Measurements from ENCODE around the gene COX7A1. TPM values are rescaled to one million over a fixed set of nuclear protein-coding genes. Genes with fewer than 3 reads are reported as not detected.

COX7A1 gene
- polyA plus RNA-seq, 3 donors: 24.3 to 28.2 (median 26.4) TPM

DNA sequence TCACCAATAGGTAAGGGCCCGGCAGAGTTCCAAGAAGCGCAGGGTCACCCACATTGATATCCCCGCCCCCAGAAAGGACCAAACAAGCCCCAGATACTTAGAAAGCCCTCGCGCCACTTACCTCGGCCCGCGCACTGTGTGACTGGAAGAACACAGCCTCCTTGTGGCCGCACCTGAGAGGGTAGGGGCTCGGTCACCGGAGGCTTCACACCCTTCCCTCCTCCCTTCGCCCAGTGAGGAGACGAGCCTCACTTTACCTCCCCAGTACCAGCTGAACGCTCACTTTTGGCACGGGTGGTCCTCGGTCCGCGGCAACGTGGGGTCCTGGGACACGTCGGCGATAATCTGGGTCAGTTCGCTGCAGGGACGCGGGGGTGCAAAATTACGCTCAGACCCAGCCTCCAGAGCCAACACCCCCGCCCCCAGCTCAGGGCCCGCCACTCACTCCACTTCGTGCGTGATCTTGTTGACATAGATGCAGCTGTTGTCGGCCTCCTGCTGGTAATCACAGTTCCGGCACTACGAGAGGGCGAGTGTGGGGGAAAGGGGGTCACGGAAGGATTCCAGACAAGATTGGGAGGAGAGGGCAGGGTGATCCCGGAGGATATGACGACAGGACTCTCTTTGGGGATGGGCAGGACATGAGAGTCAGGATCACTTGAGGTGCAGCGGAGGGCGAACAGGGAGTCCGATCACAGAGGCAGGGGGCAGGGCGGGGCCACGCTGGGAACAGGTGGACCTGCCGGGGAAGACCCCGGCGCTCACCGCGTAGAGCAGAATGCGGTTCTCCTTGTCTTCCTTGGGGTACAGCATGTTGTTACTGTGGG, 38.1 kb downstream of the COX7A1 start:
- no peak for DNase-seq (ENCODE audit: low read depth in 3 of 3, low spot score in 2 of 3)

DNA sequence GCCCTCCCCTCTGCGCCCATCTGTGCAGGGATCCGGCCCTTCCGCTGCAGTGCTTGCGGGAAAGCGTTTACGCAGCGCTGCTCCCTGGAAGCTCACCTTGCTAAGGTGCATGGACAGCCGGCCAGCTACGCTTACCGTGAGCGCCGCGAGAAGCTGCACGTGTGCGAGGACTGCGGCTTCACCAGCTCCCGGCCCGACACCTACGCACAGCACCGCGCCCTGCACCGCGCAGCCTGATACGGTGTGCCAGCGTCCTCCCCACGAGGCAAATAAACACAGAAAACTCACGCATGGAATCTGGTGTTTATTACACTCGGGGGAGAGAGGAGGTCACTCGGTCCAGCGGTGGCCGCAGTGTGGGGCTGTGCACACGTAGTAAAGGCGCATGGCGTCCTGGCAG, 38.8 kb downstream of the COX7A1 start:
- DNase-seq (ENCODE audit: low read depth in 3 of 3, low spot score in 2 of 3): no peak

DNA sequence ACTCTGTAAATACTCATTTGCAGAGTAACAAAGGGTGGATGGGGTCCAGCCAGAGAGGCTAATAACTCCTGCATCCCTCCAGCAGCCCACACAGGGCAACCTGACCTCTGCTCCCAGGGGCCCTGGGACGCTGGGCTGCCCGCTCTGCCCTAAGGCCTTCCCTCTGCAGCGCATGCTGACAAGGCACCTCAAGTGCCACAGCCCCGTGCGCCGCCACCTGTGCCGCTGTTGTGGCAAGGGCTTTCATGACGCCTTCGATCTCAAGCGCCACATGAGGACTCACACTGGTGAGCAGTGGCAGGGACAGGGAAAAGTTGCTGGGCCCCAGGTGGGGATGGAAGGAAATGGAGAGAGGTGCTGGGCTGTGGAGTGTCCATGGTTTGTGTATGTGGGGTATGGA, 39.6 kb downstream of the COX7A1 start:
- DNase-seq (ENCODE audit: low read depth in 3 of 3, low spot score in 2 of 3): no peak

DNA sequence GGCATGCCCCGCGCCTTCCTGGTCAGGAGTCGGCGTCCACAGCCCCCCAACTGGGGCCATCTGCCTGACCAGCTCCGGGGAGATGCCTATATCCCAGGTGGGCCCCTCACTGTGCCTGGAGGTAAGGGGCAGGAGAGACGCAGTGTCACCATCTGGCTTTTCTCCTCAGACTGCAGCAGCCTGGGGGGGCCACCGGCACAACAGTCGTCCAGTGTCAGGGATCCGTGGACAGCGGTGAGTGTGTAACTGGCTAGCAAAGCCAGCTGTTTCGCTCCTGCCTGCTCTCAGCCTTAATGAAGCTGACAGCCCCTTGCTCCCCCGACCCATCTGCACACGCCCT, 41.1 kb downstream of the COX7A1 start:
- DNase-seq (ENCODE audit: low read depth in 3 of 3, low spot score in 2 of 3): no peak

DNA sequence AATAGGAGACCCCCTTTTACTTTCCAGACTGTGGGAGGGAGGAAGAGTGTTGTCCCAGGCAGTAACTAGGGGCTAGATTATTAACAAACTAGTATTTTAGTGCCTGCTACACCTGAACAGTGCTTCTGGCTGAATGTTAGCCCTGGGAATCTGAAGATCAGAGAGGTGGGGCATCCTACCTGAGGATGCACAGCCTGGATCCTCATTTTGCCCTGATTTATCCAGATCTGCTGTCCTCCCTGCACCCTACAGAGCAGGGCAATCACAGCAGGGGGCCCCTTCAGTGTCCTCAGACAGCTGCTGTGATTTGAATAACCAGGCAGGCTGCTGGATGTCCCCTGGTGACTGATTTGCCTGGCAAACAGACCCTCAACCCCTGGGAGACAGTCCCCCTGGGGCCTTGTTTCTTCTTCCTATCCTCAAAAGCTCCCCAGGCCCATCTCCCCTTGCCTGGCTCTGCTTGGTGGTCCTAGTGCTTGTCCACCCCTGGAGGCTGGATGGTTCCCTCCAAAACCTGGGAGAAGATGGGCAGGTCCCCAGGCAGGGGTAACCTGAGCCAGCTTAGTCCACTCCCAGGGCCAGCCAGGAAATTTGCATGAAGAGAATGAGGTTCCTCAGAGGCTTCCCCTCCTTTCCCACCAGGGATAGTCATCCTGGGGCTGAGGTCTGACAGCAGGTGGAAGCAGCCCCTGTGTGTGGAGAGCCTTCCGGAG, 41.6 kb downstream of the COX7A1 start, which contains the start of gene OVOL3:
Gene OVOL3, plus strand, starts transcription at position 657 of the 713 bp plus-strand sequence. CDS start 60 bp downstream, outside the sequence.
- DNase-seq (ENCODE audit: low read depth in 3 of 3, low spot score in 2 of 3): no peak

DNA sequence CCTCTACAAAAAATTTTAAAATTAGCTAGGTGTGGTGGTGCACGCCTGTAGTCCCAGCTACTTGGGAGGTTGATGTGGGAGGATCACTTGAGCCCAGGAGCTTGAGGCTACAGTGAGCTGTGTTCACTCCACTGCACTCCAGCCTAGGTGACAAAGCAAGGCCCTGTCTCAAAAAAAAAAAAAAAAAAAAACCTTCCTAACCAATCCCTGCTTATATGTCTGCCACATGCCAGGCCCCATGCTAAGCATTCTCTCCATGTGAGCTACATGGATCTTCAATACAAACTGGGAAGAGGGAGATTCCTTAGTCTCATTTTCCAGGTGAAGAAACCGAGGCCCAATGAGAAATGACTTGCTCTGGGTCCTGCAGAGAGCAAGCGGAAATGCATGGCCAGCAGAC, 43.6 kb downstream of the COX7A1 start:
- no peak for DNase-seq (ENCODE audit: low read depth in 3 of 3, low spot score in 2 of 3)

DNA sequence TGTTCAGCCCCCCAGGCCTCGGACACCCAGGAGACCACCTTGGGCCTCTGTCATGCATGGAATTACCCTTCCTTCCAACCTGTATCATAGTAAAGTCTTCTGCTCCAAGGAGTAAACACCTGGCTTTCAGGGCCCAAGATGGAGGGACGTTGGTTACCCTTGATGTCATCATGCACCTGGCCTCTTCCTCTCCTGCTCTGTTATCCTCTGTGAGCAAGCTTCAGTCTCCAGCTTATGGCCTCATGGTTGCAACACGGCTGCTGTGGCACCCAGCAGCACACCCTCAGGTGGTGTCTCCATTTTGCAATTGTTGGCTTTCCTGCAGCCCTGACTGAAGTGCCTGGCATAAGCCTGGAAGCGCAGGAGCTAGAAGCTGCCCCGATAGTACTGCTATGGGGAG, 45.3 kb downstream of the COX7A1 start:
- DNase-seq (ENCODE audit: low read depth in 3 of 3, low spot score in 2 of 3): no peak

DNA sequence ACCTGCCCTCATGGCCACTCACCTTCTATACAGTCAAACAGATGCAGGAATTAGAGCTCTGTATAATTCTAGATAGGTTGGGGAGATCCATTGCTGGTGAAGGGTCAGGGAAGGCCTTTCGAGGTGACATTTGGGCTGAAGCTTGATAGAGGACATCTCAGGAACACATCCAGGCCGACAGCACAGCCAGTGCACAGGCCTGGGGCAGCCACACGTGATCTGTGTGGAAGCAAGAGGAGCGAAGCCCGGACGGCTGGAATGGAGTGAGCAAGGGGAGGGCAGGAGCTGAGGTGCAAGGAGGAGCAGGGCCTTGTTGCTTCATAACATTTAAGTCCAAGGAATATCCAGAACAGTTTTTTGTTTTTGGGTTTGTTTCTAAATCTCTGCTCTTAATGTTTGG, 45.8 kb downstream of the COX7A1 start:
- DNase-seq (ENCODE audit: low read depth in 3 of 3, low spot score in 2 of 3): no peak

DNA sequence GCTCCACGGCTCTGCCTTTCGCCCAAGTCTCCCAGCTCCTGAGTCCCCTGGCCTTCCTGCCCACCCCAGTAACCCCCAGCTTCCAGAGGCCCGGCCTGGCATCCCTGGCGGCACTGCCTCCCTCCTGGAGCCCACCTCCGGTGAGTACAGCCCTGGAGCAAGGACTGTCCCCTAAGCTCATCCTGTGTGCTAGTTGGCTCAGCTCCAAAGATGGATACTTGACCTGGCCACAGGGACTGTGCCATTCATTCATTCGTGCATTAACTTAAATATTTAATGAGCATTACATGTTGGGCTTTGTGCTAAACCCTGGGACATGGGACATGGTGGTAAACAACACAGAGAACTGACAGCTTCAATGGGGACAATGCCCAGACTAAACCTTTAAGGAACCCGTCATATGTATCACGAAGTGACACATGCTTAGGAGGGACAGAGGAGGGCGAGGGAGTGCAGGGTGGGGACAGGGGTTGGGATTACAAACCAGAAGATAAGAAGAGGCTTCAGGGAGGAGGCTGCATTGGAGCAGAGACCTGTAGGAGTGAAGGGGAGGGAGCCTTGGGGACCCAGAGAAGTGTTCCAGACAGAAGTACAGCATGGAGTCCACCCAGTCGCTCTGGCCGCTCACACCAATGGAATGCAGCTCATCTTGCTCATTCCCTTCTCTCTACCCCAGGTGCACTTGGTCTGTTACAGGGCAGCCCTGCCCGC, 48.2 kb downstream of the COX7A1 start:
- DNase-seq (ENCODE audit: low read depth in 3 of 3, low spot score in 2 of 3): no peak

DNA sequence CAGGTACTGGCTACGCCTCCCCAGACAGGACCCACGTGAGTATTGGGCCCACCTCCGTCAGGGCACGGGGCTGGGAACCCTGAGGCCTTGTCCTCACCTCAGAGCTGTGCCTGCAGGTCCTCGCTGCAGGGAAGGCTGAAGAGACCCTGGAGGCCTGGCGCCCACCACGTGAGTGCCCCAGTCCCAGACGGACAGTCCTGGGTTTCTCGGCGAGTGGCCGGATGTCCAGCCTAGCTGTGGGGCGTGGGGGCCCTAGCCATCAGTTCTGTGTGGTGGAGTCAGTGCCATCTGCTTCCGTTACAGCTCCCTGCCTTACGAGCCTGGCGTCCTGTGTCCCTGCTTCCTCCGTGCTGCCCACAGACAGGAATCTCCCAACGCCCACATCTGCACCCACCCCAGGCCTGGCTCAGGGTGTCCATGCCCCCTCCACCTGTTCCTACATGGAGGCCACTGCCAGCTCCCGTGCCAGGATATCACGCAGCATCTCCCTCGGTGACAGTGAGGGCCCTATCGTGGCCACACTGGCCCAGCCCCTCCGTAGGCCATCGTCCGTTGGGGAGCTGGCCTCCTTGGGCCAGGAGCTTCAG, 49.1 kb downstream of the COX7A1 start:
- no peak for DNase-seq (ENCODE audit: low read depth in 3 of 3, low spot score in 2 of 3)

DNA sequence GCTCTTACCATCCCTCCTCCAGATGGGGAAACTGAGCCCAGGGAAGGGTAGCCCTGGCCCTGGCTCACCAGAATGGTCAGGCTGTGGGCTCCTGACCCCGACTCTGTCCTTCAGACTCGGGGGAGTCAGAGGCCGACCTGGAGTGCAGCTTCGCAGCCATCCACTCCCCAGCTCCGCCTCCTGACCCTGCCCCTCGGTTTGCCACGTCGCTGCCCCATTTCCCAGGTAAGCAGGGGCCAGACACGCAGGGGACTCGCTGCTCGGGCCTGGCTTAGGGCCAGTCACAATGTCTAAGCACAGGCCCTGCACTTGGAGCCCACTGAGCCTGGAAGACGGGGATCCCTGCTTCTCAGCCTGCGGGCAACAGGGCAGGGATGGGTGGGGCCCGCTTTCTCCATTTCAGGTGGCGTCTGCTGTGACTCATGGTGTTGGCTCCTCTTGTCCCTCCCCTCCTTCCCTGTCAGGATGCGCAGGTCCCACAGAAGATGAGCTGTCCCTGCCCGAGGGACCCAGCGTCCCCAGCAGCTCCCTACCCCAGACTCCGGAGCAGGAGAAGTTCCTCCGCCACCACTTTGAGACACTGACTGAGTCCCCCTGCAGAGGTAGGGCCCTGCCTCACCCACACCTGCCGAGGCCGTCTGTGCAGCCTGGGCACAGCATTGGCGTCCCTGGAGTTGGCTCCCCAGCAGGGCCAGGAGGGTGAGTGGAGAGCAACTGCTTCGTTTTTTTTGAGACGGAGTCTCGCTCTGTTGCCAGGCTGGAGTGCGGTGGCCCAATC, 50.5 kb downstream of the COX7A1 start:
- no peak for DNase-seq (ENCODE audit: low read depth in 3 of 3, low spot score in 2 of 3)

Other genes with a start within 250 kb of the COX7A1 start
- gene HCST, start 249.9 kb downstream of the COX7A1 start, polyA plus RNA-seq (ENCODE audit: insufficient read length in 3 of 3): 1 to 10 TPM; 2.7 to 3.2 (median 2.8) TPM
- gene TYROBP, start 244.2 kb downstream of the COX7A1 start, polyA plus RNA-seq (ENCODE audit: insufficient read length in 3 of 3): 10 to 100 TPM in 2 of 3 donors, 1 to 10 TPM in 1; 6.3 to 10.5 (median 10.3) TPM
- 1 to 10 TPM; 7.1 to 8.3 (median 7.4) TPM for gene LRFN3, start 216.1 kb downstream of the COX7A1 start, polyA plus RNA-seq (ENCODE audit: insufficient read length in 3 of 3)
- 10 to 100 TPM; 11.2 to 12.0 (median 11.7) TPM for gene SDHAF1, start 157.3 kb downstream of the COX7A1 start, polyA plus RNA-seq (ENCODE audit: insufficient read length in 3 of 3)
- 10 to 100 TPM in 1 of 3 donors, 1 to 10 TPM in 2; 9.8 to 10.1 (median 9.9) TPM for gene SYNE4, start 143.6 kb downstream of the COX7A1 start, polyA plus RNA-seq (ENCODE audit: insufficient read length in 3 of 3)
- gene ALKBH6, start 138.2 kb downstream of the COX7A1 start, polyA plus RNA-seq (ENCODE audit: insufficient read length in 3 of 3): 10 to 100 TPM; 13.7 to 15.9 (median 15.5) TPM
- 10 to 100 TPM; 47.2 to 49.8 (median 48.5) TPM for gene CLIP3, start 119.6 kb downstream of the COX7A1 start, polyA plus RNA-seq (ENCODE audit: insufficient read length in 3 of 3)
- 10 to 100 TPM in 1 of 3 donors, 1 to 10 TPM in 2; 8.7 to 10.8 (median 9.3) TPM for gene THAP8, start 98.2 kb downstream of the COX7A1 start, polyA plus RNA-seq (ENCODE audit: insufficient read length in 3 of 3)
- gene WDR62, start 97.5 kb downstream of the COX7A1 start, polyA plus RNA-seq (ENCODE audit: insufficient read length in 3 of 3): 1 to 10 TPM; 4.0 to 4.7 (median 4.1) TPM
- gene OVOL3, start 41.3 kb downstream of the COX7A1 start, polyA plus RNA-seq (ENCODE audit: insufficient read length in 3 of 3): not detected
- 10 to 100 TPM; 39.8 to 51.8 (median 50.1) TPM for gene POLR2I, start 37.6 kb downstream of the COX7A1 start, polyA plus RNA-seq (ENCODE audit: insufficient read length in 3 of 3)
- 100 to 1,000 TPM; 110 to 122 (median 112) TPM for gene TBCB, start 37.0 kb downstream of the COX7A1 start, polyA plus RNA-seq (ENCODE audit: insufficient read length in 3 of 3)
- 100 to 1,000 TPM; 529 to 603 (median 569) TPM for gene CAPNS1, start 12.4 kb downstream of the COX7A1 start, polyA plus RNA-seq (ENCODE audit: insufficient read length in 3 of 3)
- 1 to 10 TPM; 6.3 to 7.0 (median 6.7) TPM for gene ZNF565, start 62.2 kb upstream of the COX7A1 start, polyA plus RNA-seq (ENCODE audit: insufficient read length in 3 of 3)
- 100 to 1,000 TPM; 145 to 170 (median 162) TPM for gene ZNF146, start 62.7 kb upstream of the COX7A1 start, polyA plus RNA-seq (ENCODE audit: insufficient read length in 3 of 3)
- 10 to 100 TPM; 13.0 to 13.2 (median 13.1) TPM for gene ZFP14, start 226.8 kb upstream of the COX7A1 start, polyA plus RNA-seq (ENCODE audit: insufficient read length in 3 of 3)

Data from right renal cortex interstitium (tissue), 3 donors.